OCI-LY1 (cell line): ENCODE measurements around the gene AMZ1.

Experiments
- EZH2 ChIP-seq: fragments of 200-600 bp; sonication (generic), shearing (Covaris generic); IDR thresholded peaks from 2 replicates; pipeline ENCODE4 v1.8.0; 2017; ENCODE audit warnings: borderline replicate concordance, mixed run types, mild to moderate bottlenecking, antibody characterized with exemption, low read length, moderate library complexity, mixed read lengths
- TF ChIP-seq, protein P1 (sequence below): fragments of 200-600 bp; sonication (generic), shearing (Covaris generic); IDR thresholded peaks from 2 replicates; pipeline ENCODE4 v1.5.1; 2017; ENCODE audit warnings: mild to moderate bottlenecking, antibody characterized with exemption, low read length, moderate library complexity, mixed read lengths

DNA sequence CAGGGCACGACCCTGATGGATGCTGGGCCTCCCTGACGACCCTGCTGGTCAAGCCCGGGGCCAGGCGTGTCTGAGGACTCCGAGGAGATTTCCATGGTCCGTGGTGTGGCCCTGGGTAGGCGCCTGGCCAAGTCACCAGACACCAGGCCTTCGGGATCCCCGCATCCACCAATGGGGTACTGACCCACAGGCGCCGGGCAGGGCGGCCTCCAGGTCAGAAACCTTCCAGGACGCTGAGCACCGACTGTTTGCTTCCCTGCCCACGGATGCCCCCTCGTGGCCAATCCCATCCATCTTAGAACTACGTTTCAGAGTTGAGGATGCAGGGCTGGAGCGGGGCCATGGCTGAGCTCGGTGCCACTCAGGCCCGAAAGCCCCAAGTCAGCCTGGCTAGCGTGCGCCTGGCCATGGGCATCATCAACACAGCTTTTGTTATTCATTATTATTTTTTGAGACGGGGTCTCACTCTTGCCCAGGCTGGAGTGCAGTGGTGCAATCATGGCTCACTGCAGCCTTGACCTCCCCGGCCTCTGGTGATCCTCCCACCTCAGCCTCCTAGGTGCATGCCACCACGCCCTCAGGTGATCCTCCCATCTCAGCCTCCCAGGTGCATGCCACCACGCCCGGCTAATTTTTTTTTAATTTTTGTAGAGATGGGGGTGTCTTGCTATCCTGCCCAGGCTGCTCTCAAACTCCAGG is 7.1 kb upstream of the AMZ1 start:
- TF ChIP-seq EZH2: no peak
- TF ChIP-seq, protein P1, sequence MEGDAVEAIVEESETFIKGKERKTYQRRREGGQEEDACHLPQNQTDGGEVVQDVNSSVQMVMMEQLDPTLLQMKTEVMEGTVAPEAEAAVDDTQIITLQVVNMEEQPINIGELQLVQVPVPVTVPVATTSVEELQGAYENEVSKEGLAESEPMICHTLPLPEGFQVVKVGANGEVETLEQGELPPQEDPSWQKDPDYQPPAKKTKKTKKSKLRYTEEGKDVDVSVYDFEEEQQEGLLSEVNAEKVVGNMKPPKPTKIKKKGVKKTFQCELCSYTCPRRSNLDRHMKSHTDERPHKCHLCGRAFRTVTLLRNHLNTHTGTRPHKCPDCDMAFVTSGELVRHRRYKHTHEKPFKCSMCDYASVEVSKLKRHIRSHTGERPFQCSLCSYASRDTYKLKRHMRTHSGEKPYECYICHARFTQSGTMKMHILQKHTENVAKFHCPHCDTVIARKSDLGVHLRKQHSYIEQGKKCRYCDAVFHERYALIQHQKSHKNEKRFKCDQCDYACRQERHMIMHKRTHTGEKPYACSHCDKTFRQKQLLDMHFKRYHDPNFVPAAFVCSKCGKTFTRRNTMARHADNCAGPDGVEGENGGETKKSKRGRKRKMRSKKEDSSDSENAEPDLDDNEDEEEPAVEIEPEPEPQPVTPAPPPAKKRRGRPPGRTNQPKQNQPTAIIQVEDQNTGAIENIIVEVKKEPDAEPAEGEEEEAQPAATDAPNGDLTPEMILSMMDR: peak; percentile 67
